SK-N-MC (cell line): ENCODE data around the gene TRAPPC2L.

Source experiments
- EZH2 ChIP-seq: fragments of 200-600 bp; sonication (generic); IDR thresholded peaks from one replicate; pipeline ENCODE4 v1.6.1; 2017; ENCODE audit warnings: antibody characterized with exemption
- POLR2AphosphoS5 ChIP-seq: IDR thresholded peaks from 2 replicates; pipeline ENCODE4 v1.6.1; 2012; ENCODE audit warnings: mild to moderate bottlenecking, low read depth, low read length, borderline replicate concordance

GRCh38 chr16:88825146-88825545, 31.8 kb upstream of the TRAPPC2L start:
- no peak for TF ChIP-seq EZH2
- no peak for TF ChIP-seq POLR2AphosphoS5
